Measurements from ENCODE around the gene CASP3. TPM values are rescaled to one million over a fixed set of nuclear protein-coding genes. Genes with fewer than 3 reads are reported as not detected.
"Not testable (repeated sequence)": the region's sequence is repeated elsewhere in the genome, so short reads cannot be mapped to it uniquely, and the experiment has no call there.

CASP3 gene
- total RNA-seq, 2 experiments from 2014 or later = 25.8 to 44.7 TPM

GRCh38 chr4:184624972-184625554 is 24.2 kb downstream of the CASP3 start:
- Histone ChIP-seq H3K9me2 (ENCODE audit: insufficient read depth, low read length) (no peaks in the 10 kb centered on the region), H3K4me1 (ENCODE audit: insufficient read depth, low read length, poor library complexity, severe bottlenecking) (no peaks in the 10 kb centered on the region), H3K36me3 (ENCODE audit: insufficient read depth, low read length) (peaks cover 48% of the 10 kb centered on the region), H3K4me3 (ENCODE audit: low read depth, low read length, poor library complexity, severe bottlenecking) (no peak overlapping the region), H2AFZ (ENCODE audit: low read length) (no peak overlapping the region), H3K4me2 (ENCODE audit: low read length) (no peak overlapping the region), H3K9me3 (ENCODE audit: low read length) (no peaks in the 10 kb centered on the region), H3K79me2 (ENCODE audit: insufficient read depth, low read depth, low read length) (no peaks in the 10 kb centered on the region), H3K27ac (ENCODE audit: low read depth, low read length, poor library complexity, severe bottlenecking) (no peak overlapping the region), H4K20me1 (ENCODE audit: insufficient read depth, low read length) (no peaks in the 10 kb centered on the region)
- ChIA-PET POLR2A (interaction anchor here (0.6 kb wide), 1 partner anchor 99 kb away, joined by 3 read pairs; no protein-coding TSS in a partner anchor), CTCF (ENCODE audit: unreplicated experiment) (no interaction called here)
- DNase-seq (ENCODE audit: low spot score) = no peak
- TF ChIP-seq EZH2phosphoT487 (IDR thresholded peaks at IDR 0.05; ENCODE audit: borderline replicate concordance, low read depth, low read length) = no peak
- TF ChIP-seq CTCF (conservative IDR thresholded peaks at IDR 0.05; ENCODE audit: low read length) = no peak
- intact Hi-C loops (cut with micrococcal nuclease; ENCODE audit: unreplicated experiment) = no loop called here
- no TSS peak for BruUV-seq (replicated peaks)

DNA sequence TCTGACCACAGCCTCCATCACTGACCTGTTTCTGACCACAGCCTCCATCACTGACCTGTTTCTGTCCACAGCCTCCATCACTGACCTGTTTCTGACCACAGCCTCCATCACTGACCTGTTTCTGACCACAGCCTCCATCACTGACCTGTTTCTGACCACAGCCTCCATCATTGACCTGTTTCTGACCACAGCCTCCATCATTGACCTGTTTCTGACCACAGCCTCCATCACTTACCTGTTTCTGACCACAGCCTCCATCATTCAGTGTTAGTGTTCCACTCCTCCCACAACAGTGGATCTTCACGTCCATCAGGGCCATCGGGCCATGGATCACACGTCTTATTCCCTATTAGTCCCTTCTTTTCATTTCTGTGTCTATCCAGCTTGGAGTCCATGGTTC is 24.7 kb downstream of the CASP3 start:
- intact Hi-C loops (cut with micrococcal nuclease; ENCODE audit: unreplicated experiment); CTCF ChIA-PET (ENCODE audit: unreplicated experiment); H3K4me2 ChIP-seq (ENCODE audit: low read length); H3K4me1 ChIP-seq (ENCODE audit: insufficient read depth, low read length, poor library complexity, severe bottlenecking); H3K79me2 ChIP-seq (ENCODE audit: insufficient read depth, low read depth, low read length); H3K9me2 ChIP-seq (ENCODE audit: insufficient read depth, low read length); H3K27ac ChIP-seq (ENCODE audit: low read depth, low read length, poor library complexity, severe bottlenecking); H2AFZ ChIP-seq (ENCODE audit: low read length); H4K20me1 ChIP-seq (ENCODE audit: insufficient read depth, low read length); BruUV-seq (replicated peaks); DNase-seq (ENCODE audit: low spot score); H3K9me3 ChIP-seq (ENCODE audit: low read length); H3K4me3 ChIP-seq (ENCODE audit: low read depth, low read length, poor library complexity, severe bottlenecking): not testable (repeated sequence)
- POLR2A ChIA-PET = interaction anchor here (0.6 kb wide), 2 partner anchors 13 to 100 kb away, joined by 3 read pairs; no protein-coding TSS in a partner anchor
- H3K36me3 ChIP-seq (ENCODE audit: insufficient read depth, low read length) = peaks cover 42% of the 10 kb centered on the region

DNA sequence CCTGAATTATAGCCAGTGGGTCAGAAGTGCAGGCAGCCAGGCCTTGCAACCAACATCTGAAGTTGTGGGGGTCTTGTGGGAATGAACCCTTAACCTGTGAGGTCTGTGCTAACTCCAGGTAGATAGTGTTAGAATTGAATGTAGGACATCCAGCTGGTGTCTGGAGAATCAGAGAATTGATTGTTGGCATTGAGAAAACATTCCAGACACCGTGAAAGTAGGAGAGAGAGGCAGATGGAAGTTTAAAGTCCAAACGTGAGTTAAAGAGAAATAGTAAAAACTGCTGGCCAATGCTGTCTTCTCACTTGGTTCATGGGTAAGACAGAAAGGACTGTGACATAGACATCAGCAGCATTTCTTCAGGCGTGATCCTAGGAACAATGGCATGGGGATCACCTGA is 27.7 kb downstream of the CASP3 start:
- no peak overlapping the region for H3K4me3 ChIP-seq (ENCODE audit: low read depth, low read length, poor library complexity, severe bottlenecking)
- no peaks in the 10 kb centered on the region for H4K20me1 ChIP-seq (ENCODE audit: insufficient read depth, low read length)
- H2AFZ ChIP-seq (ENCODE audit: low read length) = no peak overlapping the region
- ChIA-PET POLR2A (no interaction called here), CTCF (ENCODE audit: unreplicated experiment) (no interaction called here)
- H3K9me3 ChIP-seq (ENCODE audit: low read length) = no peaks in the 10 kb centered on the region
- intact Hi-C loops (cut with micrococcal nuclease; ENCODE audit: unreplicated experiment) = no loop called here
- TF ChIP-seq EZH2phosphoT487 (IDR thresholded peaks at IDR 0.05; ENCODE audit: borderline replicate concordance, low read depth, low read length) (no peak), CTCF (conservative IDR thresholded peaks at IDR 0.05; ENCODE audit: low read length) (no peak)
- no TSS peak for BruUV-seq (replicated peaks)
- H3K36me3 ChIP-seq (ENCODE audit: insufficient read depth, low read length) = peaks cover 12% of the 10 kb centered on the region
- no peak for DNase-seq (ENCODE audit: low spot score)
- no peak overlapping the region for H3K4me2 ChIP-seq (ENCODE audit: low read length)
- H3K4me1 ChIP-seq (ENCODE audit: insufficient read depth, low read length, poor library complexity, severe bottlenecking) = no peaks in the 10 kb centered on the region
- no peak overlapping the region for H3K27ac ChIP-seq (ENCODE audit: low read depth, low read length, poor library complexity, severe bottlenecking)
- H3K79me2 ChIP-seq (ENCODE audit: insufficient read depth, low read depth, low read length) = no peaks in the 10 kb centered on the region
- H3K9me2 ChIP-seq (ENCODE audit: insufficient read depth, low read length) = no peaks in the 10 kb centered on the region
